GM12873 (cell line): ENCODE data around the gene PRSS12.

Experiments
- CTCF ChIP-seq: IDR thresholded peaks from 2 replicates; pipeline ENCODE4 v1.5.1; 2012; ENCODE audit warnings: low read depth, mild to moderate bottlenecking, moderate library complexity, low read length, control low read depth; ENCODE audit not compliant: insufficient read depth; ENCODE audit errors: missing control alignments

The PRSS12 gene

GRCh38 chr4:118281611-118282442 lies 71.0 kb downstream of the PRSS12 start:
- no peak for TF ChIP-seq CTCF

GRCh38 chr4:118280501-118281218 lies 72.1 kb downstream of the PRSS12 start:
- peak; percentile 57 for TF ChIP-seq CTCF

- no peak for TF ChIP-seq CTCF
Observed at GRCh38 chr4:118279920-118280432, 72.8 kb downstream of the PRSS12 start.

GRCh38 chr4:118279328-118279727 lies 73.5 kb downstream of the PRSS12 start:
- no peak for TF ChIP-seq CTCF

GRCh38 chr4:118278473-118279274 lies 74.1 kb downstream of the PRSS12 start:
- no peak for TF ChIP-seq CTCF

GRCh38 chr4:118277243-118277642 lies 75.6 kb downstream of the PRSS12 start:
- no peak for TF ChIP-seq CTCF

GRCh38 chr4:118276580-118276979 lies 76.2 kb downstream of the PRSS12 start:
- TF ChIP-seq CTCF: no peak
